RWPE2 (cell line): ENCODE results near the gene ZBTB32.
A peak's percentile ranks its signal among the peaks of the same experiment; 100 is the strongest.

ENCODE experiments used
- ATAC-seq: fragments of 200-7000 bp; cut with Tn5 transposase; 3 replicates; pipeline ENCODE4 v1.9.1; 2021; ENCODE audit warnings: low read depth
- DNase-seq: peaks from one replicate; pipeline ENCODE4 v3.0.0-alpha.2; 2020; ENCODE audit warnings: low spot score
- H3K27ac ChIP-seq: fragments of 450-650 bp; 2 replicates; pipeline ENCODE4 v1.5.1; 2017; ENCODE audit warnings: mild to moderate bottlenecking; ENCODE audit not compliant: poor library complexity, severe bottlenecking
- H3K27me3 ChIP-seq: fragments of 250-450 bp; sonication (Bioruptor Pico); 2 replicates; pipeline ENCODE4 v1.5.1; 2021; ENCODE audit warnings: mild to moderate bottlenecking, moderate library complexity; ENCODE audit not compliant: insufficient read depth, poor library complexity, severe bottlenecking
- H3K36me3 ChIP-seq: fragments of 250-450 bp; sonication (Bioruptor Pico); 2 replicates; pipeline ENCODE4 v1.5.1; 2020; ENCODE audit warnings: low read depth, mild to moderate bottlenecking, moderate library complexity
- H3K4me1 ChIP-seq: fragments of 250-450 bp; sonication (Bioruptor Pico); 2 replicates; pipeline ENCODE4 v1.5.1; 2021; ENCODE audit warnings: mild to moderate bottlenecking, moderate library complexity; ENCODE audit not compliant: insufficient read depth, poor library complexity, severe bottlenecking
- H3K4me3 ChIP-seq: fragments of 250-450 bp; sonication (Bioruptor Pico); 2 replicates; pipeline ENCODE4 v1.5.1; 2021; ENCODE audit warnings: mild to moderate bottlenecking, moderate library complexity; ENCODE audit not compliant: severe bottlenecking
- H3K9me3 ChIP-seq: fragments of 250-450 bp; sonication (Bioruptor Pico); 2 replicates; pipeline ENCODE4 v1.5.1; 2021; ENCODE audit warnings: mild to moderate bottlenecking, moderate library complexity; ENCODE audit not compliant: severe bottlenecking
- TF ChIP-seq, protein P1 (sequence below): fragments of 450-650 bp; IDR thresholded peaks from one replicate; pipeline ENCODE4 v1.5.1; 2017; ENCODE audit warnings: mild to moderate bottlenecking, moderate library complexity; ENCODE audit not compliant: poor library complexity, severe bottlenecking

The ZBTB32 gene

DNA sequence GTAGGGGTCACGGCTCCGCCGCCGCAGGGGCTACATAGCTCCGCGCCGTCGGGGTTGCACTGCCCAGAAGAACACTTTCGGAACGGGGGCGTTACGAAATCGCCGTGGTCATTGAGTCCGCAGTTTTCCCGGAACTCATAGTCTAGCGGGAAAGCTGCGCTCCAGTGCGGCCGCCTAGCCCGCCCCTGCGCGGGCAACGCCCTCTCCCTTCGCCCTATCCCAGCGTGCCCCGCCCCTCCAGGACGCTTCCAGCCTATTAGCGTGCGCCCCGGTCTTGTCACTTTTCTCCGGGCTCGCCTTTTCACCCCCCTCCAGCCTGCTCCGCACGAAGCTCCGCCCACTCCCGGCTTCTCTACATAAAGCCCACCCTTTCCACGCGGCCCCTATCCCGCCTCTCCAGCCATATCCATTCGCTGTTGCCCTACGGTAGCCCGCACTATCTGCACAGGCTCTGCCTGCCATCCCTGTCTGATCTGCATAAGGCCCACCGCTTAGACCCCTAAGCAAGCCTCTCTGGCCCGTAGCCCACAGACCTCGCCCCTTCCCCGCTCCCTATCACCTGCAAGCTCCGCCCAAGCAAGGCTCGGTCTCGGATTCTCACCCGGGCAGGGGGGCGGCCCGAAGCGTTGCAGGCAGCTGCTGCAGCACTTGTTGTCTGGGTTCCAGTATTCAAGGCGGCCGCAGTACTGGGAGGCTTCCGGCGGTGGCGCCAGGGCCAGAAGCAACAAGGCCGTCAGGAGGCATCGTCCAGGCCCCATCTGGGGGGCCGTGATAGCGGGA, 36.3 kb downstream of the ZBTB32 start:
- Histone ChIP-seq H3K4me3 (peak overlapping the region; percentile 38), H3K27ac (peak overlapping the region; percentile 12), H3K36me3 (peaks cover 30% of the 10 kb centered on the region), H3K9me3 (no peaks in the 10 kb centered on the region), H3K4me1 (no peaks in the 10 kb centered on the region), H3K27me3 (no peaks in the 10 kb centered on the region)
- peak; percentile 83 for ATAC-seq
- TF ChIP-seq, protein P1, sequence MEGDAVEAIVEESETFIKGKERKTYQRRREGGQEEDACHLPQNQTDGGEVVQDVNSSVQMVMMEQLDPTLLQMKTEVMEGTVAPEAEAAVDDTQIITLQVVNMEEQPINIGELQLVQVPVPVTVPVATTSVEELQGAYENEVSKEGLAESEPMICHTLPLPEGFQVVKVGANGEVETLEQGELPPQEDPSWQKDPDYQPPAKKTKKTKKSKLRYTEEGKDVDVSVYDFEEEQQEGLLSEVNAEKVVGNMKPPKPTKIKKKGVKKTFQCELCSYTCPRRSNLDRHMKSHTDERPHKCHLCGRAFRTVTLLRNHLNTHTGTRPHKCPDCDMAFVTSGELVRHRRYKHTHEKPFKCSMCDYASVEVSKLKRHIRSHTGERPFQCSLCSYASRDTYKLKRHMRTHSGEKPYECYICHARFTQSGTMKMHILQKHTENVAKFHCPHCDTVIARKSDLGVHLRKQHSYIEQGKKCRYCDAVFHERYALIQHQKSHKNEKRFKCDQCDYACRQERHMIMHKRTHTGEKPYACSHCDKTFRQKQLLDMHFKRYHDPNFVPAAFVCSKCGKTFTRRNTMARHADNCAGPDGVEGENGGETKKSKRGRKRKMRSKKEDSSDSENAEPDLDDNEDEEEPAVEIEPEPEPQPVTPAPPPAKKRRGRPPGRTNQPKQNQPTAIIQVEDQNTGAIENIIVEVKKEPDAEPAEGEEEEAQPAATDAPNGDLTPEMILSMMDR, result peak; percentile 16
- peak; percentile 97 for DNase-seq

DNA sequence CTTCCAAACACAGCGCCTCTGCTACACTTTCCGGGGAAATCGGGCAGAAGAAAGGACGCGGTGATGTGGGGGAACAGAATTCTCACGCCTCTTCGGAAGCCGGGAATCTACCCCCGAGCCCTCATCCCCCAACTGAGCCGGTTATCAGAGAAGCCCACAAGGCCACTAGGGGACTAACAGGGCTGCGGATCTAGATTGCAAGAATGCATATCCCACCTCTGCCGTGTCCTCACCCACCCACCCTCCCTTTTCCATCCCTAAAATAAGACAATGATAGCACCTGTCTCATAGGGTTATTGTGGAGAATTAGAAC, 36.8 kb downstream of the ZBTB32 start:
- Histone ChIP-seq H3K9me3 (no peaks in the 10 kb centered on the region), H3K36me3 (peaks cover 24% of the 10 kb centered on the region), H3K4me3 (peak overlapping the region; percentile 38), H3K27ac (peak overlapping the region; percentile 12), H3K27me3 (no peaks in the 10 kb centered on the region), H3K4me1 (no peaks in the 10 kb centered on the region)
- ATAC-seq (no peak), DNase-seq (no peak)
- TF ChIP-seq, protein P1, result no peak

DNA sequence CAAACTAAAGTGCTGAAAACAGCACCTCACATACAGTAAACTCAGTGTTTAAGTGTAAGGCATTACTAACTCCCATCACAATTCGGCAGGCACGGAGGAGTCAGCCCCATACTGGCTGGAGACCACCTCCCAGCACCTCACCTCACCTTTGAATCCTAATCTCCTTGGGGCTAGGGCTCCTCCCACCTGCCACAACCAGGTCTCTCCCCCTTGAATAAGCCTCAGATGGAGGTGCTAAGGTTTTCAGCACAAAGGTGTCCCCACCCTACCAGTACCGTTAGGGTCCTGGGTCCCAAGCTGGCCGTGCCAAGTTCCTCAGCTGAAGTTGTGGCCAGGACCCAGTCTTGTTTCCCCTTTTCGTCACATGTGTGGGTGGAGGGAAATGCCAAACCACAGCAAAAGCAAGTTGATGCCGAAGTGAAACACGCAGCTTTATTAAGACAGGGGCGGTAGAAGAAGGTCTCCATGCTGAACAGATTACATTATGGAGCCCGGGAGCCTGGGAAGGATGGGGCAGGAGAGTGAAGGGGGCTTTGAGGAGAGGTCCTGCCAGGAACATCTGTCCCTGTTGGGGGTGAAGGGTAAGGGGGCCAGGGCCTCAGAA, 37.9 kb downstream of the ZBTB32 start, which contains the start of gene IGFLR1:
IGFLR1 (minus strand) TSS at position 332 of the 604 bp plus-strand sequence. CDS start 1,272 bp downstream, outside the sequence.
- H3K27ac ChIP-seq, result no peak within 1 kb of the TSS
- H3K4me1 ChIP-seq, result no peaks in the 10 kb centered on the region
- TF ChIP-seq, protein P1, result no peak
- H3K4me3 ChIP-seq, result no peak within 1 kb of the TSS
- no peak for DNase-seq
- no peaks in the 10 kb centered on the region for H3K9me3 ChIP-seq
- peaks cover 17% of the 10 kb centered on the region for H3K36me3 ChIP-seq
- no peaks in the 10 kb centered on the region for H3K27me3 ChIP-seq
- no peak for ATAC-seq

DNA sequence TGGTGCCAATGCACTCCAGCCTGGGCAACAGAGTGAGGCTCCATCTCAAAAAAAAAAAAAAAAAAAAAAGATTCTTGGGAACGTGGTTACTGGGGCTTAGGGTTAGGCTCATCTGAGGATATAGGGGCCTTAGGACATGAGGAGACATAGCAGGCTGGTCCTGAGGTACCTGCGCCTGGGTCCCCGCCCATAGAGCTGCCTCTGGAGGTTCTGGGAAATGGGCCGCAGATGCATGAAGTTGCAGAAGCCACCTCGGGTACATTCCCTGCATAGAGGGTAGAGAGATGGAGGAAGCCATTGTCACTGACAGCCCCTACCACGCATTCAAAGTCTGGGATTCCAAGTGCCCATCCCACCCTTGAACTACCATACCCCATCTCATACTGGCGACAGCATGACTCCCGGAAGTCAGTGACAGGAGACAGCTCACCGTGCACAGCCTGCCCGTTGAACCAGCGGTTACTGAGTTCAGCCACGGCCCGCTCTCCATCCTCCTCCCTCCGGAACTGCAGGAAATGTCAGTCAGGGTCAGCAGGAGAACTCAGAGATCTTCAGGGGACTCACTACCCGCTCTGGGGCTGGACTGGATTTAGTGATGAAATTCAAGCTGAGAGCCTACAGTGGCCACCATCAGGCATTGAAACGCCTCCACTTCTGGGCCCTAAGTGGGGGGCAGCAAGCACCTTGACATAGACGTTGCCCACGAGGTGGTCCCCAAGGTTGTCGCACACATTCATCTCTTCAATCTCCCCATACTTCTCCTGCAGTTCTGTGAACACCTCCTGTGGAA, 39.5 kb downstream of the ZBTB32 start:
- no peak for ATAC-seq
- H3K27ac ChIP-seq, result no peak overlapping the region

More for the DNA sequence above, 39.5 kb downstream of the ZBTB32 start:
- Histone ChIP-seq H3K4me1 (no peaks in the 10 kb centered on the region), H3K4me3 (no peak overlapping the region), H3K27me3 (no peaks in the 10 kb centered on the region), H3K9me3 (no peaks in the 10 kb centered on the region), H3K36me3 (peaks cover 4% of the 10 kb centered on the region)
- no peak for DNase-seq
- TF ChIP-seq, protein P1, result no peak
